Cerebellar nuclear complex (tissue), 1 donor: ENCODE measurements around the gene SEMA4D.

Experiments
- DNase-seq, 2 experiments: peaks; one replicate each; lab custom pipeline; 2025; lab: John Stamatoyannopoulos, UW

Gene SEMA4D

GRCh38 chr9:89367726-89368437 is 130.0 kb downstream of the SEMA4D start:
- DNase-seq = no peak

GRCh38 chr9:89367281-89367680 is 130.6 kb downstream of the SEMA4D start:
- DNase-seq = no peak

DNA sequence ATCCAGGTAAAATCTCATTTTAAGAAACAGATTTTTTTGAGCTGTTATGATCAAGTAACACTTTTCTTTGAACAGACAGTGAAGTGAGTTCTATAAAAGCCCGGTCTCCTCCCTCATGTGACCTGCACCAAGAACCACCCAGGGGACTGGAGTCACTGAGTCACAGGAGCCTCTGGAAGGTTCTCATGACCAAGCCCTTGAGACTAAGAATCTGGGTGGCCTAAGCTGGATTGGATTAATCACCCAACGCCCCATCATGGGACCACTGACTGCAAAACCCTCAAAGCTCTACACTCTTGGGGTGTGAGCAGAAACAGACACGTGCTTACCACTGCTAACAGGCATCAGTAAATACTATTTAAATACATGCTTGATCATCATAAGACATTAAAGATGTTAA is 131.2 kb downstream of the SEMA4D start:
- DNase-seq = no peak

DNA sequence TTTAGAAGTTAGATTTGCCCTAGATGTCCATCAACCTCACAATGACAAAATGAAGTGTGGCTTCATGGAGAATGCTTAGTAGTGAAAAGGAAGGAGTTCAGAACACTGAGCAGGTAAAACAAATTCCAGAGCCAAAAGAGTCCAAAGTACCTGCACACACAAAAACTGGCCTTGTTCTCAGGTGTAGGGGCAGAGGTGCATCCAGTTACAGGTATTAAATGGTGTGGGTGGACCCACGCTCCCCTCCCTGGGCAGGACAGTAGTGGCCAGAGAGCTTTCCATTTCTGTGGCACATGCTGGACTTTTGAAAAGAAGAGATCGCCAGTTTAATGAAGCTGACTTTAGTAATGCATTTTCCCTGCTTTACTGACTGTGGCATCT is 132.4 kb downstream of the SEMA4D start:
- no peak for DNase-seq

GRCh38 chr9:89364666-89365531 is 133.0 kb downstream of the SEMA4D start:
- DNase-seq = no peak

- no peak for DNase-seq
These were observed 133.8 kb downstream of the SEMA4D start for GRCh38 chr9:89363921-89364665.

- no peak for DNase-seq
These were observed 134.6 kb downstream of the SEMA4D start for GRCh38 chr9:89363311-89363670.

DNA sequence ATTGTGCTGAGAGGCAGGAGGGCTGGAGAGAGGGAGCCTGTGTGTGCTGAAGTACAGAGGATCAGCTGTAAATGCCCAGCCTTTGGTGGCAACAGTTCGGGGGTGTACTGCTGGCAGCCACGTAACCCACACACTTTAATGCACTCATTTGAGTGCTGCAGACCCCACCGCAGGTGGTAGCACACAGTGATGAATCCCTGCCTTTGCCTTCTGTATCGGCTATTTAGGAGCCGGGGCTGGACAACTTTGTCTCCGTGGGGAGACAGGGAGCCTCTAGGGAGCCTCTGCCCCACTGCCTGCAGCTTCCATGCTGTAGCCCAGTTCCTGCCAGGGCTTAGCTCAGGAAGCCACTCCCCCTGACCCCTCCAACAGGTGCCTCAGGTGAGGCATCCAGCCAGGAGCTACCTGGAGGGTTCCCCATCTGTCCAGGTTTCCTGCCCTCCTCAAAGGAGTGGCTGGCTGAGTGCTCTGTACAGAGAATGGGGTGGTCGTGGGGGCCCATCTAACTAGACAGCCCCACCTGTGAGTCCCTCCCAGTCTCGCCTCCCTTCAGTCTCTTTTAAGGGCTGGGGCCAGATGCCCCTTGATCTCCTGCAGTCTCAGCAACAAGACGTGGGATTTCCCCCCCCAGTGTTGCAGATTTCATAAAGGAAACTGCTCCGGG is 135.1 kb downstream of the SEMA4D start:
- no peak for DNase-seq

DNA sequence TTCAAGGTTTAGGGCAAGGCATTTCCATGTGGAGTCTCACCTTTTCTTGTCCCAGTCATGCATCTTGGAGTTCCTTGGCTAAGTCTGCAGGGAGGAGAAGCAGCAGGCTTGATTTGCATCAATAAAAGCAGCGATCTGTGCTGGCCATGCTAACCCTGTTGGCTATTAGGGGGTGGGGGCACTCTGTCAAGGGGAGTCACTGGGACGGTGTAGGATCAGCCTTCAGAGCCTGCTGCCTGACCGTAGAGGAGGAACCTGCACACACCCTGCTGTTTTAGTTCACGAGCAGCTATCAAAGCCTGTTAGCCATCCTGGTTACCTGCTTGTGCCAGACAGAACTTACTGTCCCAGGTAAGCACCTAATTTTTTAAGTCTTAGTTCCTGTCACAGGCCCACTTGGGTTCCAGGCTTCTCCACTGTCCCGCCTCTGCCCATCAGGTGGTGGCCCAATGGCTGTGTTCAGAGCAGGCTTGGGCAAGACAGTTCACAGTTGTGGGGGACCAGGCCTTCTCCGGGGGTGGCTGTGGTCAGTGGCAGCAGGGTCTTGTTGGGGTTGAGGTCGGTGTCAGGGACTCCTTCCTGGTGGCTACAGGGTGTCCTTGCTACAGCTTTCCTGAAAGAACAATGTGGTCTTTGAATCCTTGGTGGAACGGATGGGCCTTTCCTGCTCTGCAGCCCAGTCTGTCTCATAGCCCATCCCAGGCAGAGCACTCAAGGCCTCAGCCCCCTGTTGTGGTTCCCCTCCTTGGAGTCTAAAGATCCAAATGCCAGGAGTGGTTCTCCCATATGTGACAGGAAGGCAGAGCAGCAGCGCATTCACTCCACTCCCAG is 135.9 kb downstream of the SEMA4D start:
- DNase-seq = no peak

DNA sequence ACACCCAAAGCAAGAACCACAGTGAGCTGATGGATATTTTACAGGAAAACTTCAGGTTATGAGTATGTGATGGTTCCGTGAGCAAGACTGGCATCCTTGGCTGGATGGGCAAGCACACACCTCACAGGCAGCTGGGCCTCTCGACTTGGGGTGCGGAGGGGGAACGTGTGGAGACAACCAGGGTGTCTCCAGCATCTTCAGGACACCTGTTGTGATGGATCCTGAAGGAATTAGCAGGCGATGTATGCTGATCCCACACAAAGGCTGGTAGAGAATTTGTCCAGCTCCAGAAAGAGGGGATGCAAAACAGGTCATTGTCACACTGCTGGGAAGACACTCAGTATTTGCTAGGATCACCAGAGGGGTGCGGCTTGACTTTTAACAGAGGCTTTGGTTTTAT is 136.9 kb downstream of the SEMA4D start:
- DNase-seq = no peak

GRCh38 chr9:89360465-89360864 is 137.4 kb downstream of the SEMA4D start:
- no peak for DNase-seq

DNA sequence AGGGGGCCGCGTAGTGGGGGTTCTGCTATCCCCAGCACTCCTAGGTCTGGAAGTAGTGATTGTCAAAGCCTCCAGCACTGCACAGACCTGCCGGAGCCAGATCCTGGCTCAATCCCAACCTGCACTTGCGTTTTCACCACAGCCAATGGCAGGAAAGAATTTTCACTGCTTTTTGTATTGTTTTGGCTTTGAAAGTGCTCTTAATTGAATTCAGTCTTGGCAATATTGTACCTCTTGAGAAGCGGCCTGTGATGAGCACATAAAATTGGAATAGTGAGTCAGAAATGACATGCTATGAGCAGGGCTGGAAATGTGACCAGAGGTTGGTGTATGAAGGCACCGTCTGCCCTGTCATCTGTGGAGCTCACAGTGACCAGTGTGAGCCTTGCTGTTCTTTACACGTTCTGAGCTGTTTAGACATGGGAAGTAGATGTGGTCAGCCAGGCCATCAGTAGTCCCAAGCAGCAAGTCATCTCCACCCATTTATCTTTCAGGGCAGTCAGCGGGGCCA is 138.1 kb downstream of the SEMA4D start:
- DNase-seq = no peak

DNA sequence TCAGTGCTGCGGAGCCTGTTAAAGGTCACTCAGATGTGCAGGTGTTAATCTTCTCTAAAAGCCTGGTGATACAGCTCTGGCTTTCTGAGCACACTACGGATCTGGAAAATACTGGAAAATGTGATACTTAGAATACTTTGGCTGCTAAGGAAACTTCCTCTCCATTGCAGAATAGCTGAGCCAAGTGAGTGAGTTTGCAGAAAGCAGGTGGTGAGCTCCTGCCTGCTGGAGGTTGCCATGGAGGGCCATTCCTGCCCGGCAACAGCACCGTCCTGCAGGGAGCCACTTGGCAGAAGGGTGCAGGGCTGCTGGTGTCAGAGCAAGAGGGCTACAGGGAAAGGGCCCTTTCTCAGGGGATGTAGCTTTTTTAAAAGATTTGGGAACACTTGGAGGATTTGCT is 138.9 kb downstream of the SEMA4D start:
- no peak for DNase-seq

DNA sequence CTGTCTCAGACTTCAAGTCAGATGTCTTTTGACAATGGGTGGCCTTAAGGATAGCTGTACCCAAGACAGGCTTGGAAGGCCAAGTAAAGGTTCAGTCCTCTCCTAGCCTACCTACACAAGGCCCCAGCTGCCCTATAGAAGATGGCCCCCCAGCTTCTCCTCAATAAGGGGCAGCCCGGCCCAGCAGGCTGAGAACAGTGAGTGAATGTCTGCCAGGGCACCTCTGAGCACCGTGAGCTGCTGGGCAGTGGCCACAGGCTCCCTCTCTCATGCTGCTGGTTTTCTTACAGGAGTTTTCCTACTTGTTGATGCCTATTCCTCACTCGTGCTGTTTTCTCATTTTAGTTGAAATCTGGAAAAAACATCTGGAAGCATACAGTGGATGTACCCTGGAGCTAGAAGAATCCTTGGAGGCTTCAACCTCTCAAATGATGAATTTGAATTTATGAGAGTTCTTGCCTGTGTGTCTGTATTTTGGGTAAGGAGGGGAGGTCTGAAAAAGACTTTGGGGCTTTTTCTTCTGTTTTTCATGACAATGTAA is 139.5 kb downstream of the SEMA4D start:
- no peak for DNase-seq

GRCh38 chr9:89357331-89358197 is 140.3 kb downstream of the SEMA4D start:
- DNase-seq = no peak

DNA sequence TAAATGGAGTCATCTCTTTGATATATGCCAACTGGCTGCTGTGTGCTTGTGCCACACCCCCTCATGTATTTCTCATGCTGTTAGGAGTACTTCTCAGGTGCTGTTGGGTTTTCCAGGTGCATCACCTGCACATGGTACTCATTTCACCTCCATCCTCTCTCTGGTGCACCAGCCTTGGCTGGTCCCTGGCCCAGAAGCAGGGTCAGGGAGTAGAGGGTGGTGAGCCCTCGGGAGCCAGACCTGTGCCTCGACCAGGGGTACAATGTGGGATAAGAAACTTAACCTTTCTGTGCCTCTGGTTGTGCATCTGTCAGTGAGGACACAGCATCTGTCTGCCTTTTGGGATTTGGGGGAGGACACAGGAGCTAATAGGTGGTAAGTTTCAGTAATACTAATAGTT is 141.1 kb downstream of the SEMA4D start:
- no peak for DNase-seq

- DNase-seq = no peak
These were observed 143.4 kb downstream of the SEMA4D start for GRCh38 chr9:89354471-89354870.

DNA sequence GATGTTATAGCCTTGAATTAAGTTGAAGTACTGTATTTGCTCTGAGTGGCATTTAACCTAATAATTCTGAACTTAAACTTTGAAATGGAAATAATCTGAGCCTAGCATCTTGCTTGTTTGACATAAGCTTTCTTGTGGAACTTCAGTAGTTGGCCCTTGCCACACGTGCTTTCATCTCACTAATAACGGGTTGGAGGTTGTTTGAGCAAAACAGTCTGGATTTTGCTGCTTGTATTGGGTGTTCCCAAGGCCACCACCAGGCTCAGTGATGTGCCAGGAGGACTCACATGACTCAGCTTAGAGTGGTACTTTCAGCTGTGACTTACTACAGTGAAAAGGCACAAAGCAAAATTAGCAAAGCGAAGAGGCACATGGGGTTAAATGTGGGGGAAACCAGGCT is 143.9 kb downstream of the SEMA4D start:
- no peak for DNase-seq

DNA sequence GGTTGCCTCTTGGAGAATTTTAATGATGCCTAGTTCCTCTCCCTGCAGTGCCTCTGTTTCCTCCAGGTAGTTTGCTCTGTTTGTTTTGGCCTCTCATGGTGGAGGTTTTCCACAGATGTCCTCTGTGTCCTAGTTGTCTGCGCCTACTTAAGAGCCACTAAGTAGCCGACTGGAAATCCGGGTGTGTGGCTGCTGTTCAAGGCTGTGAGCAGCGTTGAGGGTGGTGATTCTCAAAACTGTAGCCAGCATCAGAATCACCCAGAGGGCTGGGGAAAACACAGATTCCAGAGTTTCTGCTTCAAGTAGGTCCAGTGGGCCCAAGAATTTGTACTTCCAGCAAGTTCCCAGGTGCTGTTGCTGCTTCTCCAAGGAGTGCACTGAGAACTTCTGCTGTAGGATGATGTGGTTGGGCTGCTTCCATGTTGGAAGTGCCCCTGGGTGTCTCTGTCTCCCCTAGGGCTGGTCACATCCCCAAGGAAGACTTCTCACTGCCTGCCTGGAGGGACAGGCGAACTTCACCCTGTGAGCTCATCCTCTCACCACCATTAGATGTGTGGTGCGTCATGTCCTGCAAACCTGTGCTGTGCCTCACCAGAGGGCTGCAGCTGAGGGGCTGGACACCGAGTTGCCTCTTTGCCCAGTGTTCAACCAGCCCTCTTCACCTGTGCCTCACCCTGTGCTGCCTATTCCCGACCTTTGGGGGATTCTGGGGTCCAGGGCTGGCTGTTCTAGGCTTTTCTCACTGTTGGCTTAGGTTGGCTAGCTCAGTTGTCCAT is 144.9 kb downstream of the SEMA4D start:
- no peak for DNase-seq
